GM23338 (cell line): ENCODE data around the gene PKNOX2. TPM values are rescaled to one million over a fixed set of nuclear protein-coding genes. Genes with fewer than 3 reads are reported as not detected.

ENCODE experiments used
- ATAC-seq: fragments of 200-7000 bp; cut with Tn5 transposase; 3 replicates; pipeline ENCODE4 v1.9.1; 2020
- DNase-seq: peaks from one replicate; pipeline ENCODE4 v3.0.0-alpha.2; 2015; ENCODE audit warnings: low spot score
- H2AFZ ChIP-seq: fragments of 200-600 bp; sonication (generic); 2 replicates; pipeline ENCODE4 v1.8.0; 2016; ENCODE audit warnings: antibody characterized with exemption, mild to moderate bottlenecking, moderate library complexity
- H3F3A ChIP-seq: fragments of 200-600 bp; sonication (generic); replicated peaks from 2 replicates; pipeline ENCODE4 v1.8.0; 2017; ENCODE audit warnings: antibody characterized with exemption, mixed run types, low read depth
- H3K27ac ChIP-seq: fragments of 200-600 bp; sonication (generic); 2 replicates; pipeline ENCODE4 v1.6.1; 2016; ENCODE audit warnings: low read depth
- H3K27me3 ChIP-seq: fragments of 200-600 bp; sonication (generic); 2 replicates; pipeline ENCODE4 v1.8.0; 2016; ENCODE audit warnings: mild to moderate bottlenecking, mixed run types, moderate library complexity; ENCODE audit not compliant: insufficient read depth
- H3K36me3 ChIP-seq: fragments of 200-600 bp; sonication (generic); 2 replicates; pipeline ENCODE4 v1.8.0; 2016; ENCODE audit warnings: mild to moderate bottlenecking; ENCODE audit not compliant: insufficient read depth
- H3K4me1 ChIP-seq: fragments of 200-600 bp; sonication (generic); 2 replicates; pipeline ENCODE4 v1.8.0; 2016; ENCODE audit warnings: mild to moderate bottlenecking, moderate library complexity; ENCODE audit not compliant: insufficient read depth
- H3K4me2 ChIP-seq: fragments of 200-600 bp; sonication (generic); 2 replicates; pipeline ENCODE4 v1.7.1; 2017; ENCODE audit warnings: mixed run types
- H3K4me3 ChIP-seq: fragments of 200-600 bp; sonication (generic); 2 replicates; pipeline ENCODE4 v1.6.1; 2016; ENCODE audit warnings: mixed run types
- H3K79me2 ChIP-seq: fragments of 200-600 bp; sonication (generic); replicated peaks from 2 replicates; pipeline ENCODE4 v1.8.0; 2017; ENCODE audit warnings: mild to moderate bottlenecking; ENCODE audit not compliant: insufficient read depth
- H3K9me2 ChIP-seq: fragments of 200-600 bp; sonication (generic); 2 replicates; pipeline ENCODE4 v1.8.0; 2017; ENCODE audit not compliant: insufficient read depth
- H4K20me1 ChIP-seq: fragments of 200-600 bp; sonication (generic); replicated peaks from 2 replicates; pipeline ENCODE4 v1.8.0; 2017; ENCODE audit warnings: mild to moderate bottlenecking; ENCODE audit not compliant: insufficient read depth
- H3K27ac Mint-ChIP-seq: 2 replicates; pipeline ENCODE4 v1.8.0; 2020; ENCODE audit warnings: inconsistent platforms, mild to moderate bottlenecking, moderate library complexity, mixed read lengths
- H3K27me3 Mint-ChIP-seq: 3 replicates; pipeline ENCODE4 v1.8.0; 2022; ENCODE audit warnings: low read depth, mild to moderate bottlenecking, moderate library complexity, mixed read lengths, inconsistent platforms; ENCODE audit not compliant: insufficient read depth, poor library complexity
- H3K36me3 Mint-ChIP-seq: 3 replicates; pipeline ENCODE4 v1.8.0; 2021; ENCODE audit warnings: low read depth, mild to moderate bottlenecking, inconsistent platforms, moderate library complexity, mixed read lengths
- H3K4me1 Mint-ChIP-seq: 3 replicates; pipeline ENCODE4 v1.8.0; 2020; ENCODE audit warnings: mild to moderate bottlenecking, inconsistent platforms, mixed read lengths
- H3K4me3 Mint-ChIP-seq: 3 replicates; pipeline ENCODE4 v1.8.0; 2021; ENCODE audit warnings: moderate library complexity, mild to moderate bottlenecking, inconsistent platforms, mixed read lengths
- H3K9me3 Mint-ChIP-seq: 3 replicates; pipeline ENCODE4 v1.8.0; 2020; ENCODE audit warnings: moderate library complexity, mild to moderate bottlenecking, inconsistent platforms, mixed read lengths
- CREB1 ChIP-seq: fragments of 250-450 bp; sonication (Bioruptor Pico); IDR thresholded peaks from 2 replicates; pipeline ENCODE4 v1.5.0; 2020; ENCODE audit warnings: low read depth, mild to moderate bottlenecking, moderate library complexity
- CTCF ChIP-seq, 2 experiments: fragments of 200-600 bp in 1 of 2; sonication (generic) in 1 of 2; conservative IDR thresholded peaks; 2 replicates each; pipeline versions ENCODE4 v1.5.1 to v1.6.1; 2016 to 2017; ENCODE audit warnings: antibody characterized with exemption in 2 of 2, low read depth in 2 of 2, mild to moderate bottlenecking in 2 of 2, moderate library complexity in 1 of 2
- EZH2 ChIP-seq: fragments of 200-600 bp; sonication (generic); IDR thresholded peaks from one replicate; pipeline ENCODE4 v1.8.0; 2017; ENCODE audit warnings: antibody characterized with exemption, mild to moderate bottlenecking, low read depth; ENCODE audit not compliant: unreplicated experiment
- EZH2phosphoT487 ChIP-seq: fragments of 200-600 bp; sonication (generic); IDR thresholded peaks from one replicate; pipeline ENCODE4 v1.8.1; 2018; ENCODE audit warnings: antibody characterized with exemption; ENCODE audit not compliant: unreplicated experiment
- JUNB ChIP-seq: IDR thresholded peaks from one replicate; pipeline ENCODE4 v1.6.1; 2016; ENCODE audit warnings: antibody characterized with exemption; ENCODE audit not compliant: unreplicated experiment
- NANOG ChIP-seq: IDR thresholded peaks from 2 replicates; pipeline ENCODE4 v1.6.1; 2016; ENCODE audit warnings: antibody characterized with exemption, borderline replicate concordance
- POLR2AphosphoS5 ChIP-seq: IDR thresholded peaks from 2 replicates; pipeline ENCODE4 v1.6.1; 2016; ENCODE audit warnings: antibody characterized with exemption, low read depth
- REST ChIP-seq: IDR thresholded peaks from one replicate; pipeline ENCODE4 v1.6.1; 2018; ENCODE audit warnings: antibody characterized with exemption; ENCODE audit not compliant: unreplicated experiment
- STAT1 ChIP-seq: IDR thresholded peaks from one replicate; pipeline ENCODE4 v1.6.1; 2016; ENCODE audit warnings: antibody characterized with exemption; ENCODE audit not compliant: unreplicated experiment
- ZNF114 ChIP-seq: fragments of 250-450 bp; sonication (Bioruptor Pico); IDR thresholded peaks from 2 replicates; pipeline ENCODE4 v1.5.0; 2020; ENCODE audit warnings: mild to moderate bottlenecking, moderate library complexity
- ZNF331 ChIP-seq: fragments of 250-450 bp; sonication (Bioruptor Pico); IDR thresholded peaks from 2 replicates; pipeline ENCODE4 v1.5.0; 2020; ENCODE audit warnings: low read depth, mild to moderate bottlenecking, moderate library complexity
- polyA plus RNA-seq: library from polyadenylated mRNA; unstranded; fragments of >200 nt; fragmentation: Nextera tagmentation; extraction: Ambion mirVana; gene quantifications from 2 replicates; pipeline ENCODE4 v1.2.1, GENCODE V29; 2016
- total RNA-seq: library from RNA; depleted of rRNA; stranded (reverse); fragments of >200 nt; shearing (Covaris generic); gene quantifications from 2 replicates; pipeline ENCODE4 v1.2.3, GENCODE V29; 2014
- TF ChIP-seq, protein P1 (sequence below): IDR thresholded peaks from 2 replicates; pipeline ENCODE4 v1.6.1; 2016; ENCODE audit warnings: antibody characterized with exemption
- TF ChIP-seq, protein P2 (sequence below): fragments of 250-450 bp; sonication (Bioruptor Pico); IDR thresholded peaks from 2 replicates; pipeline ENCODE4 v1.5.0; 2020; ENCODE audit warnings: mild to moderate bottlenecking, moderate library complexity

The PKNOX2 gene
- total and polyA plus RNA-seq, 2 experiments from 2014 or later: 0.42 to 0.83 TPM

GRCh38 chr11:125270106-125270505 is 105.6 kb downstream of the PKNOX2 start:
- Mint-ChIP-seq H3K36me3 (no peaks in the 10 kb centered on the region), H3K27ac (no peak overlapping the region)

More at GRCh38 chr11:125270106-125270505, 105.6 kb downstream of the PKNOX2 start:
- no peaks in the 10 kb centered on the region; the same call in 1 of the 2 replicates for H3K4me1 ChIP-seq
- no peaks in the 10 kb centered on the region for H3K79me2 ChIP-seq
- H3K27ac ChIP-seq: no peak overlapping the region
- Mint-ChIP-seq H3K9me3 (no peaks in the 10 kb centered on the region), H3K27me3 (peaks cover 14% of the 10 kb centered on the region), H3K4me3 (no peak overlapping the region), H3K4me1 (peaks cover 30% of the 10 kb centered on the region)
- H3K36me3 ChIP-seq: no peaks in the 10 kb centered on the region
- no peaks in the 10 kb centered on the region for H3K9me2 ChIP-seq
- ATAC-seq (no peak), DNase-seq (no peak)
- H4K20me1 ChIP-seq: no peaks in the 10 kb centered on the region
- H3K4me3 ChIP-seq: no peak overlapping the region
- no peak overlapping the region for H3K4me2 ChIP-seq
- no peak overlapping the region for H2AFZ ChIP-seq
- H3F3A ChIP-seq: no peaks in the 10 kb centered on the region
- TF ChIP-seq CTCF (conservative IDR thresholded peaks at IDR 0.05; ENCODE audit: low read depth in 2 of 2): no peak
- TF ChIP-seq EZH2phosphoT487: no peak
- TF ChIP-seq, protein P1, sequence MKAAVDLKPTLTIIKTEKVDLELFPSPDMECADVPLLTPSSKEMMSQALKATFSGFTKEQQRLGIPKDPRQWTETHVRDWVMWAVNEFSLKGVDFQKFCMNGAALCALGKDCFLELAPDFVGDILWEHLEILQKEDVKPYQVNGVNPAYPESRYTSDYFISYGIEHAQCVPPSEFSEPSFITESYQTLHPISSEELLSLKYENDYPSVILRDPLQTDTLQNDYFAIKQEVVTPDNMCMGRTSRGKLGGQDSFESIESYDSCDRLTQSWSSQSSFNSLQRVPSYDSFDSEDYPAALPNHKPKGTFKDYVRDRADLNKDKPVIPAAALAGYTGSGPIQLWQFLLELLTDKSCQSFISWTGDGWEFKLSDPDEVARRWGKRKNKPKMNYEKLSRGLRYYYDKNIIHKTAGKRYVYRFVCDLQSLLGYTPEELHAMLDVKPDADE: no peak
- TF ChIP-seq STAT1: no peak
- TF ChIP-seq CREB1 (CRISPR knock-in tag): no peak
- TF ChIP-seq, protein P2, sequence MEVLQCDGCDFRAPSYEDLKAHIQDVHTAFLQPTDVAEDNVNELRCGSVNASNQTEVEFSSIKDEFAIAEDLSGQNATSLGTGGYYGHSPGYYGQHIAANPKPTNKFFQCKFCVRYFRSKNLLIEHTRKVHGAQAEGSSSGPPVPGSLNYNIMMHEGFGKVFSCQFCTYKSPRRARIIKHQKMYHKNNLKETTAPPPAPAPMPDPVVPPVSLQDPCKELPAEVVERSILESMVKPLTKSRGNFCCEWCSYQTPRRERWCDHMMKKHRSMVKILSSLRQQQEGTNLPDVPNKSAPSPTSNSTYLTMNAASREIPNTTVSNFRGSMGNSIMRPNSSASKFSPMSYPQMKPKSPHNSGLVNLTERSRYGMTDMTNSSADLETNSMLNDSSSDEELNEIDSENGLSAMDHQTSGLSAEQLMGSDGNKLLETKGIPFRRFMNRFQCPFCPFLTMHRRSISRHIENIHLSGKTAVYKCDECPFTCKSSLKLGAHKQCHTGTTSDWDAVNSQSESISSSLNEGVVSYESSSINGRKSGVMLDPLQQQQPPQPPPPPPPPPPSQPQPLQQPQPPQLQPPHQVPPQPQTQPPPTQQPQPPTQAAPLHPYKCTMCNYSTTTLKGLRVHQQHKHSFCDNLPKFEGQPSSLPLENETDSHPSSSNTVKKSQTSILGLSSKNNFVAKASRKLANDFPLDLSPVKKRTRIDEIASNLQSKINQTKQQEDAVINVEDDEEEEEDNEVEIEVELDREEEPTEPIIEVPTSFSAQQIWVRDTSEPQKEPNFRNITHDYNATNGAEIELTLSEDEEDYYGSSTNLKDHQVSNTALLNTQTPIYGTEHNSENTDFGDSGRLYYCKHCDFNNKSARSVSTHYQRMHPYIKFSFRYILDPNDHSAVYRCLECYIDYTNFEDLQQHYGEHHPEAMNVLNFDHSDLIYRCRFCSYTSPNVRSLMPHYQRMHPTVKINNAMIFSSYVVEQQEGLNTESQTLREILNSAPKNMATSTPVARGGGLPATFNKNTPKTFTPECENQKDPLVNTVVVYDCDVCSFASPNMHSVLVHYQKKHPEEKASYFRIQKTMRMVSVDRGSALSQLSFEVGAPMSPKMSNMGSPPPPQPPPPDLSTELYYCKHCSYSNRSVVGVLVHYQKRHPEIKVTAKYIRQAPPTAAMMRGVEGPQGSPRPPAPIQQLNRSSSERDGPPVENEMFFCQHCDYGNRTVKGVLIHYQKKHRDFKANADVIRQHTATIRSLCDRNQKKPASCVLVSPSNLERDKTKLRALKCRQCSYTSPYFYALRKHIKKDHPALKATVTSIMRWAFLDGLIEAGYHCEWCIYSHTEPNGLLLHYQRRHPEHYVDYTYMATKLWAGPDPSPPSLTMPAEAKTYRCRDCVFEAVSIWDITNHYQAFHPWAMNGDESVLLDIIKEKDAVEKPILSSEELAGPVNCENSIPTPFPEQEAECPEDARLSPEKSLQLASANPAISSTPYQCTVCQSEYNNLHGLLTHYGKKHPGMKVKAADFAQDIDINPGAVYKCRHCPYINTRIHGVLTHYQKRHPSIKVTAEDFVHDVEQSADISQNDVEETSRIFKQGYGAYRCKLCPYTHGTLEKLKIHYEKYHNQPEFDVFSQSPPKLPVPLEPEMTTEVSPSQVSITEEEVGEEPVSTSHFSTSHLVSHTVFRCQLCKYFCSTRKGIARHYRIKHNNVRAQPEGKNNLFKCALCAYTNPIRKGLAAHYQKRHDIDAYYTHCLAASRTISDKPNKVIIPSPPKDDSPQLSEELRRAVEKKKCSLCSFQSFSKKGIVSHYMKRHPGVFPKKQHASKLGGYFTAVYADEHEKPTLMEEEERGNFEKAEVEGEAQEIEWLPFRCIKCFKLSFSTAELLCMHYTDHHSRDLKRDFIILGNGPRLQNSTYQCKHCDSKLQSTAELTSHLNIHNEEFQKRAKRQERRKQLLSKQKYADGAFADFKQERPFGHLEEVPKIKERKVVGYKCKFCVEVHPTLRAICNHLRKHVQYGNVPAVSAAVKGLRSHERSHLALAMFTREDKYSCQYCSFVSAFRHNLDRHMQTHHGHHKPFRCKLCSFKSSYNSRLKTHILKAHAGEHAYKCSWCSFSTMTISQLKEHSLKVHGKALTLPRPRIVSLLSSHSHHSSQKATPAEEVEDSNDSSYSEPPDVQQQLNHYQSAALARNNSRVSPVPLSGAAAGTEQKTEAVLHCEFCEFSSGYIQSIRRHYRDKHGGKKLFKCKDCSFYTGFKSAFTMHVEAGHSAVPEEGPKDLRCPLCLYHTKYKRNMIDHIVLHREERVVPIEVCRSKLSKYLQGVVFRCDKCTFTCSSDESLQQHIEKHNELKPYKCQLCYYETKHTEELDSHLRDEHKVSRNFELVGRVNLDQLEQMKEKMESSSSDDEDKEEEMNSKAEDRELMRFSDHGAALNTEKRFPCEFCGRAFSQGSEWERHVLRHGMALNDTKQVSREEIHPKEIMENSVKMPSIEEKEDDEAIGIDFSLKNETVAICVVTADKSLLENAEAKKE (CRISPR knock-in tag): no peak
- no peak for TF ChIP-seq POLR2AphosphoS5
- no peak for TF ChIP-seq JUNB
- no peak for TF ChIP-seq EZH2
- no peak for TF ChIP-seq ZNF331
- TF ChIP-seq REST: no peak
- no peak for TF ChIP-seq ZNF114 (CRISPR knock-in tag)
- TF ChIP-seq NANOG: no peak
- no peaks in the 10 kb centered on the region for H3K27me3 ChIP-seq
